ENCODE measurements around the gene RRP7A. TPM values are rescaled to one million over a fixed set of nuclear protein-coding genes. Genes with fewer than 3 reads are reported as not detected.

RRP7A gene
- total and polyA plus RNA-seq, 4 donors, result 8.6 to 12.1 (median 10.3) TPM

- no peaks in the 10 kb centered on the region for H3K9me3 ChIP-seq (ENCODE audit: control insufficient read depth in 4 of 4, low read length in 3 of 4)
- H3K27ac ChIP-seq (ENCODE audit: low read depth in 1 of 2, low read length in 2 of 2), result no peak overlapping the region
- no peak overlapping the region for H3K9ac ChIP-seq (ENCODE audit: low read depth in 1 of 2, low read length in 2 of 2)
- no peak overlapping the region for H3K4me3 ChIP-seq (ENCODE audit: low read depth in 1 of 3, low read length in 3 of 3)
- H3K36me3 ChIP-seq (ENCODE audit: control insufficient read depth in 4 of 4, insufficient read depth in 3 of 4, low read depth in 1 of 4, low read length in 3 of 4), result no peaks in the 10 kb centered on the region
- no peaks in the 10 kb centered on the region for H3K27me3 ChIP-seq (ENCODE audit: control insufficient read depth in 4 of 4, insufficient read depth in 4 of 4, low read length in 3 of 4)
- DNase-seq (ENCODE audit: low spot score), result no peak
- H3K4me1 ChIP-seq (ENCODE audit: control insufficient read depth in 4 of 4, insufficient read depth in 4 of 4, low read length in 3 of 4), result no peaks in the 10 kb centered on the region
- TF ChIP-seq RAD21 (IDR thresholded peaks at IDR 0.05), result no peak
- TF ChIP-seq FOXA2 (IDR thresholded peaks at IDR 0.05), result no peak
- no peak for TF ChIP-seq CTCF (IDR thresholded peaks at IDR 0.05; ENCODE audit: low read depth, low read length, missing input control)
- TF ChIP-seq HNF4G (IDR thresholded peaks at IDR 0.05), result no peak
- TF ChIP-seq TAF1 (conservative IDR thresholded peaks at IDR 0.05), result no peak
- TF ChIP-seq EGR1 (IDR thresholded peaks at IDR 0.05; ENCODE audit: low read depth in 2 of 2), result no peak
- no peak for TF ChIP-seq YY1 (IDR thresholded peaks at IDR 0.05)
- TF ChIP-seq NR2F2 (IDR thresholded peaks at IDR 0.05), result no peak
- 87% methylated on average over 2 of the region's 2 CpGs for WGBS
Observed at GRCh38 chr22:42475122-42475521, 44.5 kb downstream of the RRP7A start.

GRCh38 chr22:42473484-42474193, 46.0 kb downstream of the RRP7A start:
- H3K9me3 ChIP-seq (ENCODE audit: control insufficient read depth in 4 of 4, low read length in 3 of 4), result no peaks in the 10 kb centered on the region
- no peak overlapping the region for H3K27ac ChIP-seq (ENCODE audit: low read depth in 1 of 2, low read length in 2 of 2)
- no peaks in the 10 kb centered on the region for H3K4me1 ChIP-seq (ENCODE audit: control insufficient read depth in 4 of 4, insufficient read depth in 4 of 4, low read length in 3 of 4)
- 75% methylated on average over 5 of the region's 5 CpGs for WGBS
- H3K4me3 ChIP-seq (ENCODE audit: low read depth in 1 of 3, low read length in 3 of 3), result no peak overlapping the region
- TF ChIP-seq TAF1 (conservative IDR thresholded peaks at IDR 0.05) (no peak), ATF3 (IDR thresholded peaks at IDR 0.05) (peak; percentile 71), JUND (IDR thresholded peaks at IDR 0.05) (no peak), RAD21 (IDR thresholded peaks at IDR 0.05) (peak; percentile 77 to 80), CTCF (IDR thresholded peaks at IDR 0.05; ENCODE audit: low read depth, low read length, missing input control) (peak; percentile 64)
- DNase-seq (ENCODE audit: low spot score), result no peak
- H3K36me3 ChIP-seq (ENCODE audit: control insufficient read depth in 4 of 4, insufficient read depth in 3 of 4, low read depth in 1 of 4, low read length in 3 of 4), result no peaks in the 10 kb centered on the region
- no peak overlapping the region for H3K9ac ChIP-seq (ENCODE audit: low read depth in 1 of 2, low read length in 2 of 2)
- no peaks in the 10 kb centered on the region for H3K27me3 ChIP-seq (ENCODE audit: control insufficient read depth in 4 of 4, insufficient read depth in 4 of 4, low read length in 3 of 4)

GRCh38 chr22:42472671-42473070, 46.9 kb downstream of the RRP7A start:
- DNase-seq (ENCODE audit: low spot score), result no peak
- Histone ChIP-seq H3K4me3 (ENCODE audit: low read depth in 1 of 3, low read length in 3 of 3) (no peak overlapping the region), H3K36me3 (ENCODE audit: control insufficient read depth in 4 of 4, insufficient read depth in 3 of 4, low read depth in 1 of 4, low read length in 3 of 4) (no peaks in the 10 kb centered on the region), H3K4me1 (ENCODE audit: control insufficient read depth in 4 of 4, insufficient read depth in 4 of 4, low read length in 3 of 4) (no peaks in the 10 kb centered on the region), H3K9ac (ENCODE audit: low read depth in 1 of 2, low read length in 2 of 2) (no peak overlapping the region), H3K27me3 (ENCODE audit: control insufficient read depth in 4 of 4, insufficient read depth in 4 of 4, low read length in 3 of 4) (no peaks in the 10 kb centered on the region), H3K27ac (ENCODE audit: low read depth in 1 of 2, low read length in 2 of 2) (no peak overlapping the region), H3K9me3 (ENCODE audit: control insufficient read depth in 4 of 4, low read length in 3 of 4) (no peaks in the 10 kb centered on the region)
- 90% methylated on average over 8 of the region's 8 CpGs for WGBS
- no peak for TF ChIP-seq HNF4A (conservative IDR thresholded peaks at IDR 0.05)
- TF ChIP-seq RXRA (IDR thresholded peaks at IDR 0.05), result no peak
- TF ChIP-seq FOXA2 (IDR thresholded peaks at IDR 0.05), result no peak
- TF ChIP-seq RAD21 (IDR thresholded peaks at IDR 0.05), result no peak
- TF ChIP-seq REST (IDR thresholded peaks at IDR 0.05), result no peak
- no peak for TF ChIP-seq FOXA1 (IDR thresholded peaks at IDR 0.05)
- TF ChIP-seq CTCF (IDR thresholded peaks at IDR 0.05; ENCODE audit: low read depth, low read length, missing input control), result no peak
- no peak for TF ChIP-seq HNF4G (IDR thresholded peaks at IDR 0.05)
- no peak for TF ChIP-seq TAF1 (conservative IDR thresholded peaks at IDR 0.05)
- TF ChIP-seq GABPA (IDR thresholded peaks at IDR 0.05 in 1 of 2, conservative IDR thresholded peaks at IDR 0.05 in 1 of 2), result no peak
